Measurements from ENCODE around the gene PLCB2. TPM values are rescaled to one million over a fixed set of nuclear protein-coding genes. Genes with fewer than 3 reads are reported as not detected.

Gene PLCB2
- total and polyA plus RNA-seq, 4 experiments from 2014 or later = 22.6 to 219 (median 124) TPM

DNA sequence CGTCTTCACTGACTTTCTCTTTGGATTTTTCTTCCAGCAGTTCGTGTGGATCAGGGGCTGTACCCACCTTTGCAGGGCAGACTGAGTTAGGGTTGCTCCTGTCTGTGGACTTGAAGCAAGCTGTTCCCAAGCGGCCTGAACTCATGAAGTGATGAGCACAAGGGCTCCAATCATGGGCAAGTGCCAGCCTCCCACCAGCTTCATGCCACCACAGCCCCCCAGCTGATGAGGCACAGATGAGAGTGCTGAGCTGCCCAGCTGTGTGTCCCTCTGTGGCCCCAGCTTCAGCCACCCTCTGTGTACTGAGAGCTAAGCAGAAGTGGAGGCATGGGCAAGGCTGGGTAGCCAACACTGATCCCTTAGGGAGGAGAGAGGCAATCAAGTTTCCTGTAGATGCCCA, 3.3 kb upstream of the PLCB2 start:
- H3K4me1 ChIP-seq (ENCODE audit: insufficient read depth, low read length) = peaks cover 34% of the 10 kb centered on the region
- no peaks in the 10 kb centered on the region for H3K9me3 ChIP-seq (ENCODE audit: control insufficient read depth in 1 of 2, low read length in 2 of 2)
- ChIA-PET POLR2A (ENCODE audit: partially characterized antibody) (interaction anchor here (1.4 to 6.8 kb wide), 4 partner anchors 12 to 32 kb away, joined by 4 to 67 read pairs (median 36); partner anchors contain the start of gene ANKRD63), CTCF (ENCODE audit: partially characterized antibody) (interaction anchor here (1.1 to 23.8 kb wide), 9 partner anchors 10 to 468 kb away, joined by 3 to 634 read pairs (median 57); partner anchors contain the start of genes ANKRD63, CCDC9B and INAFM2)
- peaks cover 0 to 12% of the 10 kb centered on the region in 2 donors for H3K36me3 Mint-ChIP-seq
- no peaks in the 10 kb centered on the region for H3K9me3 Mint-ChIP-seq
- intact Hi-C loops (cut with micrococcal nuclease) = loop anchor here (1.0 kb wide), 1 partner anchor 32 kb away; no protein-coding TSS in a partner anchor
- no peak overlapping the region for H3K27ac ChIP-seq (ENCODE audit: low read depth, low read length)
- no peak for DNase-seq
- no peaks in the 10 kb centered on the region for H3K27me3 ChIP-seq (ENCODE audit: insufficient read depth, low read length)
- H3K4me3 Mint-ChIP-seq = peak overlapping the region in 1 of 8 donors; percentile 47
- H3K27me3 Mint-ChIP-seq = no peaks in the 10 kb centered on the region
- no peak overlapping the region for H3K4me3 ChIP-seq (ENCODE audit: low read length in 2 of 2)
- no peaks in the 10 kb centered on the region for H3K36me3 ChIP-seq (ENCODE audit: insufficient read depth, low read length)
- peaks cover 24 to 52% (median 33%) of the 10 kb centered on the region in 4 donors for H3K4me1 Mint-ChIP-seq
- peak overlapping the region in 4 of 7 donors; percentile 8 to 77 (median 62) for H3K27ac Mint-ChIP-seq

DNA sequence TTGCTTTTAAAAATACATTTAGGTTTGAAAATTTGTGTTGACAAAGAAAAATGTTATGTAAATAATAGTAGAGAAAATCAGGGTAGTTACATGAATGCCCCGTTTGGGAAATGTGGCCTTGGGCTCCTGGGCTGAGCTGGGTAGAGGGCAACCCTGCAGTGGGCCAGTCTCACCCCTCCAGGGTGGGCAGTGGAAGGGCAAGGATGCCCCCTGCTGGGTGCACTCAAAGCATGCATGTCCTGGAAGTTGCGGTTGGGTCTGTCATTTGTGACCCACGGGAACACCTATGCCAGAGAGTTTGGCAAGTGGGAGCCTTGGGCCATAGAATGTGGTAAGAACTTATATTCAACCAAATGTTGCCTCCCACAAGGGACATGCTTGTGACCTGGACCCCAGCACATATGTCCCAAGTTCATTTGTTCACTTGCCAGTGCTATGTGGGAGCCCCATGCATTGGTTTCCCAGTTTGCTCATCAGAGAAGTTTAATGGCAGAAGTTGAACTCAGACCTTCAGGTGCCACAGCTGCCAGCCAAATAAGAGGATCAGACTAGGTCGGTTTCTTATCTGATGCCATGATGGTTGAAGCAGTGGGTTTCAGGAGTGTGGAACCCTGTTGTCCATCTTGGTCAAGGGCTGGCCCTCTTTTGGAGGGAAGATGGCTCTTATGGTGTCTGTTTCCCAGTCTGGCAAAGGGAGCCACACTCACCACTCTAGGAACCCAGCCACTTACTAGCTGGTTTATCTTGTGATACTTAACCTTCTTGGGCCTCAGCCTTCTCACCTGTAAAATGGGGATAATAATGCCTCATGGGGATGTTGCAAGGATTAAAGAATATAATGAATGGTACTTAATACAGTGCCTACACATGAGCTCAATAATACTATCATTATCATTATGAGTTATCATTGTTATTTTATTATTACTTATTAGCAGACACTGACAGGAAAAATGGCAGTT, 2.5 kb upstream of the PLCB2 start:
- Mint-ChIP-seq H3K36me3 (peaks cover 0 to 12% of the 10 kb centered on the region in 2 donors), H3K9me3 (no peaks in the 10 kb centered on the region), H3K27ac (peak overlapping the region; percentile 72 to 96 (median 88)), H3K4me3 (peak overlapping the region; percentile 67 to 97 (median 96)), H3K27me3 (no peaks in the 10 kb centered on the region), H3K4me1 (peaks cover 24 to 59% (median 36%) of the 10 kb centered on the region in 4 donors)
- Histone ChIP-seq H3K4me3 (ENCODE audit: low read length in 2 of 2) (no peak overlapping the region), H3K36me3 (ENCODE audit: insufficient read depth, low read length) (no peaks in the 10 kb centered on the region), H3K9me3 (ENCODE audit: control insufficient read depth in 1 of 2, low read length in 2 of 2) (no peaks in the 10 kb centered on the region), H3K4me1 (ENCODE audit: insufficient read depth, low read length) (peaks cover 42% of the 10 kb centered on the region), H3K27me3 (ENCODE audit: insufficient read depth, low read length) (no peaks in the 10 kb centered on the region), H3K27ac (ENCODE audit: low read depth, low read length) (no peak overlapping the region)
- ChIA-PET CTCF (ENCODE audit: partially characterized antibody) (interaction anchor here (0.7 to 23.8 kb wide), 15 partner anchors 11 to 468 kb away, joined by 3 to 634 read pairs (median 7); partner anchors contain the start of genes ANKRD63, CCDC9B and INAFM2), POLR2A (ENCODE audit: partially characterized antibody) (interaction anchor here (1.3 to 6.8 kb wide), 9 partner anchors 9 to 262 kb away, joined by 3 to 90 read pairs (median 31); partner anchors contain the start of genes ANKRD63, BMF and INAFM2)
- DNase-seq = peak in 4 of 5 donors; percentile 47 to 56 (median 54)
- intact Hi-C loops (cut with micrococcal nuclease) = loop anchor here (1.0 kb wide), 1 partner anchor 31 kb away; no protein-coding TSS in a partner anchor

DNA sequence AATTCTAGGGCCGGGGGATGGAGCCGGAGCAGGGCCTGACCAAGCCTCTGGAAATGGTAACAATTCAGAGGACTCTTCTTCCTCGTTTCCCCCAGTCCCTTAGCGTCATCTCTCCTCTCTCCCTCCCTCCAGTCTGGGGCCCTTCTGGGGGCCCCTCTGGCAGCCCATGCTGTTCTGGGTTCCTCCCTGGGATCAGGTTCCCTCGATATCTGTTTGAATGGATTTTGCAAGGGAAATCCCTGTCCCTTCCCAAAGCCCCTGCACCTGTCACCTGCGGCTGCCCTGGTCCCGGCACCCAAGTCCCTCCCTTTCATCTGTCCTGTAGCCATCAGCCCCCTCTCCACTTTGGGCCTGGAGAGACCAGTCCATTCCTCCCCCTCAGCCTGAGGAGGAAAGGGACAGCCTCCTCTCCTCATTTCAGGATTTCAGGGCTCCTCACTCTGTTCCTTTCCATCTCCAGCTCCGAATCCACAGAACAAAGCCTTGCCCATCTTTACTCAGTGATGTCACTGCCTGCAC, 1.7 kb upstream of the PLCB2 start:
- intact Hi-C loops (cut with micrococcal nuclease) = no loop called here
- H3K27ac ChIP-seq (ENCODE audit: low read depth, low read length) = peak overlapping the region; percentile 79
- peaks cover 0 to 13% of the 10 kb centered on the region in 2 donors for H3K36me3 Mint-ChIP-seq

DNA sequence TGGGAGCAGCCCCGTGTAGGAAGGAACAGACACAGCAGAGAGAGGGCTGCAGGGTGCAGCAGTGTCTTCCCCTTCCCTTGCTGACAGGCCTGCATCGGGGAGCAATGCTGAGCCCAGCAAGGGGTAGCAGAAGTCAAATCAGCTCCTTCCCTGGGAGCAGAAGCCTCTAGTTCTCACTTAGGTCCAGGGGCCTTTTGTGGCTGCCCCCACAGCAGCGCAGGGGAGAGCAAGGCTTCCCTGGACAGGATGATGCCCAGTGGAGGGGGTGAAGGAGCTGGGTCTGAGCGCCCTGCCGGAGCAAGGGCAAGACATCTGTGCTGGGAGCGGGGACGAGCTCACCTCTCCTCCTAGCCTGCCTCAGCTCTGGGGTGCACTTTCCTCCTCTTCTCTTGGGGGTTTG, 827 bp downstream of the PLCB2 start:
- Mint-ChIP-seq H3K4me3 (peak overlapping the region; percentile 94 to 98 (median 96)), H3K27me3 (no peaks in the 10 kb centered on the region), H3K4me1 (peaks cover 28 to 68% (median 39%) of the 10 kb centered on the region in 4 donors), H3K36me3 (peaks cover 0 to 34% of the 10 kb centered on the region in 2 donors), H3K27ac (peak overlapping the region; percentile 65 to 96 (median 93)), H3K9me3 (no peaks in the 10 kb centered on the region)
- peaks cover 18% of the 10 kb centered on the region for H3K36me3 ChIP-seq (ENCODE audit: insufficient read depth, low read length)
- intact Hi-C loops (cut with micrococcal nuclease) = loop anchor here (1.0 kb wide), 2 partner anchors 24 to 31 kb away; partner anchors contain the start of gene ANKRD63
- peak overlapping the region; percentile 40 to 98 for H3K4me3 ChIP-seq (ENCODE audit: low read length in 2 of 2)
- H3K4me1 ChIP-seq (ENCODE audit: insufficient read depth, low read length) = peaks cover 44% of the 10 kb centered on the region
- DNase-seq = peak in 1 of 5 donors; percentile 21
- no peaks in the 10 kb centered on the region for H3K27me3 ChIP-seq (ENCODE audit: insufficient read depth, low read length)
- ChIA-PET CTCF (ENCODE audit: partially characterized antibody) (interaction anchor here (0.7 to 23.8 kb wide), 20 partner anchors 8 to 202 kb away, joined by 3 to 634 read pairs (median 6); partner anchors contain the start of genes ANKRD63, CCDC9B, INAFM2 and IVD), POLR2A (ENCODE audit: partially characterized antibody) (interaction anchor here (0.8 to 6.8 kb wide), 19 partner anchors 13 to 272 kb away, joined by 3 to 90 read pairs (median 10); partner anchors contain the start of genes ANKRD63, BAHD1, CCDC32 and CCDC9B)
- no peaks in the 10 kb centered on the region for H3K9me3 ChIP-seq (ENCODE audit: control insufficient read depth in 1 of 2, low read length in 2 of 2)
- H3K27ac ChIP-seq (ENCODE audit: low read depth, low read length) = peak overlapping the region; percentile 79

More for the DNA sequence above, 1.7 kb upstream of the PLCB2 start:
- peak overlapping the region; percentile 72 to 96 (median 96) for H3K27ac Mint-ChIP-seq
- no peaks in the 10 kb centered on the region for H3K9me3 Mint-ChIP-seq
- H3K36me3 ChIP-seq (ENCODE audit: insufficient read depth, low read length) = no peaks in the 10 kb centered on the region
- ChIA-PET CTCF (ENCODE audit: partially characterized antibody) (interaction anchor here (0.7 to 23.8 kb wide), 18 partner anchors 10 to 422 kb away, joined by 3 to 634 read pairs (median 6); partner anchors contain the start of genes ANKRD63, BMF, CCDC9B and INAFM2), POLR2A (ENCODE audit: partially characterized antibody) (interaction anchor here (0.7 to 6.8 kb wide), 16 partner anchors 10 to 1351 kb away, joined by 3 to 90 read pairs (median 12); partner anchors contain the start of genes ANKRD63, BMF, FSIP1 and INAFM2)
- H3K27me3 Mint-ChIP-seq = no peaks in the 10 kb centered on the region
- no peaks in the 10 kb centered on the region for H3K27me3 ChIP-seq (ENCODE audit: insufficient read depth, low read length)
- DNase-seq = no peak
- peak overlapping the region; percentile 94 to 98 (median 96) for H3K4me3 Mint-ChIP-seq
- peaks cover 29 to 68% (median 44%) of the 10 kb centered on the region in 4 donors for H3K4me1 Mint-ChIP-seq
- H3K9me3 ChIP-seq (ENCODE audit: control insufficient read depth in 1 of 2, low read length in 2 of 2) = no peaks in the 10 kb centered on the region
- peak overlapping the region in 1 of 2 donors; percentile 98 for H3K4me3 ChIP-seq (ENCODE audit: low read length in 2 of 2)
- peaks cover 50% of the 10 kb centered on the region for H3K4me1 ChIP-seq (ENCODE audit: insufficient read depth, low read length)

DNA sequence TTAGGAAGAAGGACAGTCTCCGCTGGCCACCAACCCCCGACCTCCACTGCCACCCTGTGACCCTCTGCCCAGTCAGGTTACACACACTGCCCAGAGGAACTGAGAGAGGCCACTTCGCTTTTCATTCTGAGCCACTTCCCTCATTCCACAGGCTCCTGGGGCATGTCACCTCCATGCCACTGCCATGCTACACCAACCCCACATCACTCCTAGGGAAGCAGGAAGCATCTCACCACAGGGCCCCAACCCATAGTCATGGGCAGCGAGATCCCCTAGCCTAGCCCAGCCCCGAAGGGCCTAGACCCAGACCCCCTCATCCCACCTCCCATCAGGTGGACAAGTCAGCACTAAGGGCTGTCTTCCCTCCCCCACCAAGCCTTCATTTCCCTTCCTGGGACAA, 1.4 kb downstream of the PLCB2 start:
- peaks cover 5 to 39% of the 10 kb centered on the region in 2 donors for H3K36me3 Mint-ChIP-seq
- no peaks in the 10 kb centered on the region for H3K27me3 ChIP-seq (ENCODE audit: insufficient read depth, low read length)
- H3K27ac ChIP-seq (ENCODE audit: low read depth, low read length) = no peak overlapping the region
- H3K4me1 Mint-ChIP-seq = peaks cover 28 to 68% (median 39%) of the 10 kb centered on the region in 4 donors
- H3K27ac Mint-ChIP-seq = peak overlapping the region; percentile 65 to 96 (median 93)
- intact Hi-C loops (cut with micrococcal nuclease) = no loop called here
- no peak for DNase-seq
- H3K4me3 Mint-ChIP-seq = peak overlapping the region; percentile 94 to 98 (median 96)
- no peaks in the 10 kb centered on the region for H3K9me3 ChIP-seq (ENCODE audit: control insufficient read depth in 1 of 2, low read length in 2 of 2)
- POLR2A ChIA-PET (ENCODE audit: partially characterized antibody) = interaction anchor here (3.1 to 6.8 kb wide), 5 partner anchors 13 to 267 kb away, joined by 16 to 90 read pairs (median 44); partner anchors contain the start of genes ANKRD63, INAFM2 and SRP14
- no peaks in the 10 kb centered on the region for H3K27me3 Mint-ChIP-seq
- H3K9me3 Mint-ChIP-seq = no peaks in the 10 kb centered on the region
- H3K36me3 ChIP-seq (ENCODE audit: insufficient read depth, low read length) = peaks cover 23% of the 10 kb centered on the region
- CTCF ChIA-PET (ENCODE audit: partially characterized antibody) = interaction anchor here (1.3 to 23.8 kb wide), 10 partner anchors 7 to 89 kb away, joined by 4 to 634 read pairs (median 38); partner anchors contain the start of genes ANKRD63, CCDC9B, INAFM2 and KNSTRN
- H3K4me1 ChIP-seq (ENCODE audit: insufficient read depth, low read length) = peaks cover 44% of the 10 kb centered on the region
- H3K4me3 ChIP-seq (ENCODE audit: low read length in 2 of 2) = peak overlapping the region; percentile 40 to 98

DNA sequence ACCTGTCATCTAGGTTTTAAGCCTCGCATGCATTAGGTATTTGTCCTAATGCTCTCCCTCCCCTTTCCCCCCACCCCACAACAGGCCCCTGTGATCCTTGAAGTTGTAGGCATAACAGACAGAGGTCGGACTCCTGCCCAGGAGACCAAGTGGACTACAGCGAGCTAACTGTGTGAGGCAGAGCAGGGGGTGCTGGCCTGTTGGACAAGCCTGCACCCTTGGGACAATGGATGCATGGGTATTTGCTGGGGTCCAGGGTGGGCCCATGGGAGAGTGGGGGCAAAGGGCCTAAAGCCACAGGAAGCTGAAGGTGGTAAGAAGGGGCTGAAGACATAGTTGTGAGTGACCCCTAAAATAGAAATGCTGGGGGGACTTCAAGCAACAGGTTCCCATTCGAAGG, 2.5 kb downstream of the PLCB2 start:
- POLR2A ChIA-PET (ENCODE audit: partially characterized antibody) = interaction anchor here (1.4 to 6.8 kb wide), 2 partner anchors 21 to 30 kb away, joined by 3 to 67 read pairs; partner anchors contain the start of gene ANKRD63

More for the DNA sequence above, 2.5 kb downstream of the PLCB2 start:
- no peak for DNase-seq
- intact Hi-C loops (cut with micrococcal nuclease) = no loop called here
- peak overlapping the region in 2 of 7 donors; percentile 3 to 29 for H3K27ac Mint-ChIP-seq
- peaks cover 15 to 48% of the 10 kb centered on the region in 2 donors for H3K36me3 Mint-ChIP-seq
- CTCF ChIA-PET (ENCODE audit: partially characterized antibody) = interaction anchor here (0.8 to 23.8 kb wide), 8 partner anchors 16 to 117 kb away, joined by 3 to 634 read pairs (median 50); partner anchors contain the start of genes ANKRD63, CCDC9B and INAFM2
- no peaks in the 10 kb centered on the region for H3K27me3 Mint-ChIP-seq
- Histone ChIP-seq H3K9me3 (ENCODE audit: control insufficient read depth in 1 of 2, low read length in 2 of 2) (no peaks in the 10 kb centered on the region), H3K27me3 (ENCODE audit: insufficient read depth, low read length) (no peaks in the 10 kb centered on the region), H3K27ac (ENCODE audit: low read depth, low read length) (no peak overlapping the region), H3K4me3 (ENCODE audit: low read length in 2 of 2) (no peak overlapping the region), H3K36me3 (ENCODE audit: insufficient read depth, low read length) (peaks cover 34% of the 10 kb centered on the region), H3K4me1 (ENCODE audit: insufficient read depth, low read length) (peaks cover 44% of the 10 kb centered on the region)
- H3K4me3 Mint-ChIP-seq = peak overlapping the region in 6 of 8 donors; percentile 11 to 57 (median 46)
- H3K4me1 Mint-ChIP-seq = peaks cover 28 to 68% (median 40%) of the 10 kb centered on the region in 4 donors
- peaks cover 0 to 3% (median 0%) of the 10 kb centered on the region in 8 donors for H3K9me3 Mint-ChIP-seq

All from CD4-positive, alpha-beta memory T cell (primary cell).